ENCODE data around the gene ASPHD1.

DNA sequence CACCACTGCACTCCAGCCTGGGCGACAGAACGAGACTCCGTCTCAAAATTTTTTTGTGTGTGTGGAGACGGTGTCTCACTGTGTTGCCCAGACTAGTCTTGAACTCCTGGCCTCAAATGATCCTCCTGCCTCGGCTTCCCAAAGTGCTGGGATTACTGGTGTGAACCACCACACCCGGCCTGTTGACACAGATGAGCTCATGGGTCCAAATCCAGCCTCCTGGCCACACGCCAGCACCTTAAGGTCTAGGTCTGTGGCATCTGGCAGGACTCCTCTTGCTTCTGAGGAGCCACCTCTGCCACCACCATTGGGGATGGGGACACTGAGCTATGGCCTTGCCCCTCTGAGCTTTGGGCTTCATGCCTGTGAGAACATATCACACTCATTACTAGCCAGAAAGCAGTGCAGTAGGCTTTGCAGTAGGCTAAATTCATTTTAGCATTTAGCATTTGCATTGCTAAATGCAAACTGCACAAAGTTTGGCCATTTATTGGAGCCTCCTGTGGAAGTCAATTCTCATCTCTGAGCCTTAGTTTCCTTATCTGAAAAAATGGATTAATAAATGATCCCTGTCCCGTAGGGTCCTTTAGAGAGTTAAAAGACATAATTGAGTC is 31.8 kb upstream of the ASPHD1 start:
- TF ChIP-seq, protein P1, sequence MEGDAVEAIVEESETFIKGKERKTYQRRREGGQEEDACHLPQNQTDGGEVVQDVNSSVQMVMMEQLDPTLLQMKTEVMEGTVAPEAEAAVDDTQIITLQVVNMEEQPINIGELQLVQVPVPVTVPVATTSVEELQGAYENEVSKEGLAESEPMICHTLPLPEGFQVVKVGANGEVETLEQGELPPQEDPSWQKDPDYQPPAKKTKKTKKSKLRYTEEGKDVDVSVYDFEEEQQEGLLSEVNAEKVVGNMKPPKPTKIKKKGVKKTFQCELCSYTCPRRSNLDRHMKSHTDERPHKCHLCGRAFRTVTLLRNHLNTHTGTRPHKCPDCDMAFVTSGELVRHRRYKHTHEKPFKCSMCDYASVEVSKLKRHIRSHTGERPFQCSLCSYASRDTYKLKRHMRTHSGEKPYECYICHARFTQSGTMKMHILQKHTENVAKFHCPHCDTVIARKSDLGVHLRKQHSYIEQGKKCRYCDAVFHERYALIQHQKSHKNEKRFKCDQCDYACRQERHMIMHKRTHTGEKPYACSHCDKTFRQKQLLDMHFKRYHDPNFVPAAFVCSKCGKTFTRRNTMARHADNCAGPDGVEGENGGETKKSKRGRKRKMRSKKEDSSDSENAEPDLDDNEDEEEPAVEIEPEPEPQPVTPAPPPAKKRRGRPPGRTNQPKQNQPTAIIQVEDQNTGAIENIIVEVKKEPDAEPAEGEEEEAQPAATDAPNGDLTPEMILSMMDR (conservative IDR thresholded peaks at IDR 0.05; ENCODE audit: low read depth, low read length): no peak
- TF ChIP-seq EZH2 (IDR thresholded peaks at IDR 0.05; ENCODE audit: borderline replicate concordance, low read depth, low read length, poor library complexity, severe bottlenecking): no peak

Measured in A673 (cell line).